HG03354 (cell line): ENCODE results near the gene KIF3B.
"Not testable (repeated sequence)": the region's sequence is repeated elsewhere in the genome, so short reads cannot be mapped to it uniquely, and the experiment has no call there.

ENCODE experiments used
- ATAC-seq: cut with Tn5 transposase; IDR thresholded peaks from one replicate; pipeline ENCODE4 v1.9.1; 2021; ENCODE audit warnings: mild to moderate bottlenecking; ENCODE audit not compliant: unreplicated experiment, poor library complexity, severe bottlenecking

The KIF3B gene

DNA sequence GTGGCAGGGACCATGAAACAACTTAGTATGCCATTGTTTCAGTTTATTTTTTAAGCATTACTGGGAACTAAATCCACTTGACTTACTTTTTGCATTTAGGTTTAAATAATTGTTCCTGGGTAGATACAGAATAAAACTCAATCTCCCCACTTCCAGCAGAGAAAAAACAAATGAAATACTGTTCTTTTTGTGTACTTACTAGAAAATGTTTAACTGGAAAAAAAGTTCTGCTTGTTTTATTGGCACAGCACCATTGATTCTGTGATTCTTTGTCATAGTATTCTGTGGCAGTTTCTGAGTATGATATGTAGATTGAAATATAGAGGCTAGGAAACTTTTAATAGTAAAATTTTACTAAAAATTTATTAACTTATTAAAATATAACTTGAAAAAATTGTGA, 90.9 kb downstream of the KIF3B start:
- ATAC-seq, result no peak

DNA sequence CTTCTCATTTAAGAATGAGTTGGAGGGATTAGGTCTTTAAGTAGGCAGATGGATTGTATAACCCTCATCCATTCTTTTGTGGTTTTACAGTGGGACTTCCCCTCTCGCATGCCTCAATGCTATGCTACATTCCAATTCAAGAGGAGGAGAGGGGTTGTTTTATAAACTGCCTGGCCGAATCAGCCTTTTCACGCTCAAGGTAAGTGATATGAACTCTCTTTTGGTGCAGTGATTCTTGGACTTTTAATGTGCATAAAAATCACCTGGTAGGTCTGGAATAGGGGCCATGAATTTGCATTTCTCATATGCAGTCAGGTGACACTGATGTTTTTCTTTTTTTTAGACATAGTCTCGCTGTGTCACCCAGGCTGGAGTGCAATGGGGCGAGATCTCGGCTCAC, 91.5 kb downstream of the KIF3B start:
- ATAC-seq, result no peak

DNA sequence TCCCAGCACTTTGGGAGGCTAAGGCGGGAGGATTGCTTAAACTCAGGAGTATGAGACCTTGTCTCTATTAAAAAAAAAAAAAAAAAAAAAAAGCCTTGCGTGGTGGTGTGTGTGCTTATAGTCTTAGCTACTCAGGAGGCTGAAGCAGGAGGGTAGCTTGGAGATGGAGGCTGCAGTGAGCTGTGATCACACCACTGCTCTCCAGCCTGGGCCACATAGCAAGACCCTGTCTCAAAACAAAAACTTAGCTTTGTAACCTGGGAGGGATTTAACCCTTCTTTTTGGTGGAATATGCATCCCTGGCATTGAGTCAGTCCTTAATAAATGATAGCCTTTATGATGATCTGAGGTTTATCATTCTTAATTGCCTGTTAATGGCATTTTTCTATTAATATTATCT, 93.4 kb downstream of the KIF3B start:
- ATAC-seq, result no peak

DNA sequence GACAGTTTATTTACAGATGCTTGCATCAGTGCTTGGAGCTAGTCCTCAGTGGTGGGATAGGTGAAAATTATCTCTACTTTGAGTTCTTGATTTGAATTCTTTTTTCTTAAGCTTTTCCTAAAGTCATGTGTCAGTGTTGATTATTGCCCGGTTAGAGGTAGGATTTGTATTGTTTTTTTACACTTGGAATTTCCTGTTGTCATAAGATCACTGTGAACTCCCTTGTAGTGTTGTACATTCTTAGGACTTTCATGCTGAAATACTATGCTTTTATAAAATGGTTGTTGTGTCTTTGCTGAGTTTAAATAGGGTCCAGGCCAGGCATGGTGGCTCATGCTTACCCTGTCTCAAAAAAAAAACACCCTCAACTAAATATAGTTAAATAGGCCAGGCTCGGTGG, 101.0 kb downstream of the KIF3B start:
- no peak for ATAC-seq

DNA sequence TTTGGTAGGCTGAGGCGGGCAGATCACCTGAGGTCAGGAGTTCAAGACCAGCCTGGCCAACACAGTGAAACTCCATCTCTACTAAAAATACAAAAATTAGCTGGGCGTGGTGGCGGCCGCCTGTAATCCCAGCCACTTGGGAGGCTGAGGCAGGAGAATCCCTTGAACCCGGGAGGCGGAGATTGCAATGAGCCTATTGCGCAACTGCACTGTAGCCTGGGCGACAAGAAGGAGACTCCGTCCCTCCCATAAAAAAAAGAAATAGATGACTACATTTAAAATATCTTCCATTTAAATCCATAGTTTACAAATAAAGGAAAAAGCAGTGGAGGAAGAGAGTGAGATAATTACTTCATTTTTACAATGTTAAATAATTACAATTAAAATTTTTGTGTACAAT, 102.6 kb downstream of the KIF3B start:
- ATAC-seq, result not testable (repeated sequence)

DNA sequence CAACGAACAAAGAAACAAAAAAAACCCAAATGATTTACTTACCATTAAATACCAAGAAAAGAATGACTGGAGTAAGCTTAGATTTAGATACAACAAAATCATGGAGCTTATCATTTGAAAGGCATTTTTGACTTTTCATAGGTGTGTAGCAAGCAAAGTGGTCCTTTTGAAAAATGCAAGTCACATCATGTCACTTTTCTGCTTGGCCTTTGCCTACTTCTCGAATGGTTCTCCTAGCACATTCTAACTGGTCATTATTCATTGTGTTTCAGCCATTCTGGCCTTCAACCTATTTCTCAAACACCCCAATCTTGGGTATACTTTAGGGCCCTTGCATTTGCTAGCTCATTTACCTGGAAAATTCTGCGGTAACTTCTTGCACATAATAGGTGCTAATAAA, 103.3 kb downstream of the KIF3B start:
- ATAC-seq, result no peak

DNA sequence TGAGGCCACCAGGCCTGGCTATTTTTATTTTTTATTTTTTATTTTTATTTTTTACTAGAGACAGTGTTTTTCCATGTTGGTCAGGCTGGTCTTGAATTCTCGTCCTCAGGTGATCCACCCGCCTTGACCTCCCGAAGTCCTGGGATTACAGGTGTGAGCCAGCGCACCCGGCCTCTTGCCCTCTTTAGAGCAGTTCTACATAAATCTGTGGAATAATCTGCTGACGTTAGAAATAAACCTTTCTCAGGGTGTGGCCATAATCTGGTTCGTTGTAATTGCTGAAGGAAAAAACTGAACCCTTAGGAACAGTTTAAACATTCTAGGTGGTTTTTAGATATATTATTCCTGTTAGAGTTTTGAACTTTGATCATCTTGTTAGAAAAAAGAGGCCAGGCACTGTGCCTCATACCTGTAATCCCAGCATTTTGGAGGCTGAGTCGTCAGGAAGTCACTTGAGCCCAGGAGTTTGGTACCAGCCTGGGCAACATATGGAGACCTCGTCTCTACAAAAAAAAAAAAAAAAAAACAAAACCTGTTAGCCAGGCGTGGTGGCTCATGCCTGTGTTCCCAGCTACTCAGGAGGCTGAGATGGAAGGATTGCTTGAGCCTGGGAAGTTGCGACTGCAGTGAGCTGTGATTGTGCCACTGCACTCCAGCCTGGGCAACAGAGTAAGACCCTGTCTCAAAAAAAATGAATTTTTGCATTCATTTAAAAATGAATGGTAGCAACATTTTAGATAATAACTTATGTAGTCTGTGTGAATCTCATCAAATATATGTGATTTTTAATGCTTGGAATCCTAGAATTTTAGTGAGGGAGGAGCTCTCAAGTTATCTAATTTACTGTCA, 104.9 kb downstream of the KIF3B start:
- no peak for ATAC-seq

DNA sequence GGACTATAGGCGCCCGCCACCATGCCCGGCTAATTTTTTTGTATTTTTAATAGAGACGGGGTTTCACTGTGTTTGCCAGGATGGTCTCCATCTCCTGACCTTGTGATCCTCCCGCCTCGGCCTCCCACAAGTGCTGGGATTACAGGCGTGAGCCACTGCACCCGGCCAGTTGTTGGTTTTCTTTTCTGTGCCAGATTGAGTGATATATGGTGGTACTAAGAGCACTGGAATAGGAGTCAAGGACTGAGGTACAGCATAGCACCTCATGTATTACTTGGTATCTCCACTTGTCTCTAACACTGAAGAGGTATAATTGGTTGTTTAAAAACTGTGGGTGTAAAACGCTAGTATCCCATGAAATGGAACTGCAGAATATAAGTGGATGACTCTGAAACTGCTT, 106.0 kb downstream of the KIF3B start:
- ATAC-seq, result not testable (repeated sequence)
